Epithelial cell of proximal tubule (primary cell): ENCODE measurements around the gene MYB. TPM values are rescaled to one million over a fixed set of nuclear protein-coding genes. Genes with fewer than 3 reads are reported as not detected.

Source experiments
- DNase-seq: peaks from one replicate; pipeline ENCODE4 v3.0.0-alpha.2; 2011; ENCODE audit warnings: low read depth
- H3K4me3 ChIP-seq: 2 replicates; pipeline ENCODE4 v1.5.1; 2011; ENCODE audit warnings: low read depth, mild to moderate bottlenecking, low read length
- total RNA-seq: library from RNA; depleted of rRNA; stranded (reverse); fragments of >200 nt; gene quantifications from 2 replicates; pipeline ENCODE4 v1.2.3, GENCODE V29; 2015
- TF ChIP-seq, protein P1 (sequence below): conservative IDR thresholded peaks from 2 replicates; pipeline ENCODE4 v1.5.1; 2012; ENCODE audit warnings: low read depth, mild to moderate bottlenecking, low read length

Gene MYB
- total RNA-seq, 1 donor from 2014 or later, result 1.4 TPM

DNA sequence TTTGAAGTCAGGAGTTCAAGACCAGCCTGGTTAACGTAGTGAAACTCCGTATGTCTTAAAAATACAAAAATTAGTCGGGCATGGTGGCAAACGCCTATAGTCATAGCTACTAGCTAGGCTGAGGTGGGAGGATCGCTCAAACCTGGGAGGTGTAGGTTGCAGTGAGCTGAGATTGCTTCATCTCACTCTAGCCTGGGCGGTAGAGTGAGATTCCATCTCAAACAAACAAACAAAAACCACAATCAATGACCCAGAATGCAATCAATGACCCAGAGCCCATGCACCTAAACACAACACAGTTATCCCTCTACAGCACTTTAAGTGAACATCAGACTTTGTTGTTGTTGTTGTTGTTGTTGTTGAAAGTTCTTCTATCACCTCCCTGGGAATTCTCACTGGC is 77.9 kb downstream of the MYB start:
- H3K4me3 ChIP-seq, result no peak overlapping the region
- DNase-seq, result no peak
- TF ChIP-seq, protein P1, sequence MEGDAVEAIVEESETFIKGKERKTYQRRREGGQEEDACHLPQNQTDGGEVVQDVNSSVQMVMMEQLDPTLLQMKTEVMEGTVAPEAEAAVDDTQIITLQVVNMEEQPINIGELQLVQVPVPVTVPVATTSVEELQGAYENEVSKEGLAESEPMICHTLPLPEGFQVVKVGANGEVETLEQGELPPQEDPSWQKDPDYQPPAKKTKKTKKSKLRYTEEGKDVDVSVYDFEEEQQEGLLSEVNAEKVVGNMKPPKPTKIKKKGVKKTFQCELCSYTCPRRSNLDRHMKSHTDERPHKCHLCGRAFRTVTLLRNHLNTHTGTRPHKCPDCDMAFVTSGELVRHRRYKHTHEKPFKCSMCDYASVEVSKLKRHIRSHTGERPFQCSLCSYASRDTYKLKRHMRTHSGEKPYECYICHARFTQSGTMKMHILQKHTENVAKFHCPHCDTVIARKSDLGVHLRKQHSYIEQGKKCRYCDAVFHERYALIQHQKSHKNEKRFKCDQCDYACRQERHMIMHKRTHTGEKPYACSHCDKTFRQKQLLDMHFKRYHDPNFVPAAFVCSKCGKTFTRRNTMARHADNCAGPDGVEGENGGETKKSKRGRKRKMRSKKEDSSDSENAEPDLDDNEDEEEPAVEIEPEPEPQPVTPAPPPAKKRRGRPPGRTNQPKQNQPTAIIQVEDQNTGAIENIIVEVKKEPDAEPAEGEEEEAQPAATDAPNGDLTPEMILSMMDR, result no peak

DNA sequence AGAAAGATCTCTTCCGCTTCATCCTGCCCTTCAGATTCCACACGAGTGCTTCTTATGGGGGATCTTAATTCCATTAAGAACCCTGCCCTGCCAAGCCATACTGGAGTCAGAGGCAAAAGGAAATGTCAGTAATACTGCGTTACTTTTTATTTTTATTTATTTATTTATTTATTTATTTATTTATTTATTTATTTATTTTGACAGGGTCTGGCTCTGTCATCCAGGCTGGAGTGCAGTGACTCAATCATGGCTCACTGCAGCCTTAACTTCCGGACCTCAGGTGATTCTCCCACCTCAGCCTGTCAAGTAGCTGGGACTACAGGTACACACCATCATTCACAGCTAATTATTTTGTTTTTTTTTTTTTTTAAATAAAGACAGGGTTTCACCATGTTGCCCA is 79.5 kb downstream of the MYB start:
- no peak overlapping the region for H3K4me3 ChIP-seq
- TF ChIP-seq, protein P1, result no peak
- DNase-seq, result no peak

DNA sequence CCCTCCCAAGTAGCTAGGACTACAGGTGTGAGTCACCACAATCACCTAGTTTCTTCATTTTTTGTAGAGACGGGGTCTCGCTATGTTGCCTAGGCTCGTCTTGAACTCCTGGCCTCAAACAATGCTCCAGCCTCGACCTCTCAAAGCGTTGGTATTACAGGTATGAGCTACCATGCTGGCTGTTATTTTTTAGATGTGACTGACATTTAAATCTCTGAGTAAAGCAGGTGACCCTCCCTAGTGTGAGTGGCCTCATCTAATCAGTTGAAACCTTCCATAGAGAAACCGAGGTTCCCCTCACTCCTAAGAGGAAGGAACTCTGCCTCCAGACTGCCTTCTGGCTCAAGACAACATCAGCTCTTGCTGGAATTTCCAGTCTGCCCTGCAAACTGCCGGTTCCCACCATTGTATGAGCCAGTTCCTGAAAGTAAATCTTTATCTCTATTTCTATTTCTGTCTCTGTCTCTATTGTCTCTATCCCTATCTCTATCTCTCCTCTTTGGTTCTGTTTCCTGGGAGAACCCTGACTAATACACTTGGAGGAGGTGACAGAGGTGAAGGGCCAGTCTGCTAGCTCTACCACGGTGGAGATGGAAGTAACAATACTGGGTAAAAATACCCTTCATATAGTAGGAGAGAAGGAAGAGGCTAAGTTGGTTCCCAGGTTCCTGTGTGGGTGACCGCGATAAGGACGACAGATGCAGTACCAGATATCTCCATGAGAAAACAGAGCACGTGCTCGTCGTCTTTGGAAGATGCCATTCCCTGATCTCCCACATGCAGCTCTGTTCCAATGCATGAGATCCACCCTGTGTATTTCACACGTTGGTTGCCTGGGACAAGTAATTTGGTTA is 81.0 kb downstream of the MYB start:
- H3K4me3 ChIP-seq, result no peak overlapping the region
- DNase-seq, result no peak
- TF ChIP-seq, protein P1, result no peak

DNA sequence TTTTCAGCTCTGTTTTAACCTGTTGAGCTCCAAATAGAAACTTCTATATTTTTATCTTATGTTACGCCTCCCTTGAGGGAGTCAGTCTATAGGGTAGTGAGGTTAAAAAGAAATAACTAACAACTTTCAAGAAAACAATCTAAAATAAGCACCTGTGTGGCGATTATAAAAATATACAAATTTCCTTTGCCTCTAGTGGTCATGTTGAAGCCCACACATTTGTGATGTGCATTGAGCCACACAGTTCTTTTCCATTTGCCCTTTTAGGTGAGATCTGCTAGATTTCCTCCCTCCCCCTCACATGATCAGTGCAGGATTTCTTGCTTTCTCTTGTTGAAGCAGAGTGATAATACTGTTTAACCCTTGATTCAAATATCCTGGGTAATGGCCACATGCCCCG is 84.2 kb downstream of the MYB start:
- H3K4me3 ChIP-seq, result no peak overlapping the region
- TF ChIP-seq, protein P1, result no peak
- no peak for DNase-seq

DNA sequence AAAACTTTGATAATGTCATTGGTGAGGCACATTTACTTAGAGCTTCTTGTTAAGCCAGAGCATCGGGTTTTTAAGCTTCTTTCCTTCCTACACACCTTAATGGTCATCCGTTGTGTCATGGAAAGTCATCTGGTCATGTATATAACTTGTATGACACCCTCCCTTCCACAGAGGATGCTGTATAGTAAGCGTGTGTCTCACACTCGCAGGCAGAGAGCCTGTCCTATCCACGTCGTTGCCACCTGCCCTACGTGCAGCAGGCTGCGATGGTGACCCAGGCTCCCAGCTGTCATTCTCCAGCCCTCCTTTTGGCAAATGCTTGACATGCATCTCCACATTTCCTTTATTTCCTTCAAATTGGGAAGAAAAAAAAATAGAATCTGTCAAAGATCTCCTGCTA is 85.6 kb downstream of the MYB start:
- no peak overlapping the region for H3K4me3 ChIP-seq
- TF ChIP-seq, protein P1, result no peak
- DNase-seq, result no peak

DNA sequence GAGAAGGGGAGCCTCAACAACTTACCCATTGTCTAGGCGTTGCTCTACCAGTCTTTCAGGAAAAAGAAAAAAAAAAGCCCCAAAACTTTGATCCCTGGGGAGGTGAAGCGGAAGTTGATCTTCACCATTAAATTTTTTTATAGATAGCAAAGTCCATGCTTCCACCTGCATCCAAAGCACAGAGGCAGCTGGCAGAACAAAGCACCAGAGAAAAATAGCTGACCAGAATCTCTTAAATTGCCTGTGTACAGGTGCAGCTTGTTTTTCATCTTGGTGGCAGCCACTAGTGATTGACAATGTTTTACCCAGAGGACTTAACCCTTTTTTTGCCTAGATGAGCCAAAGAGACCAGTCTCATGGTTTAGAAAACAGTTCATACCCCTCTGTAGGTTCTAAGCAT is 86.0 kb downstream of the MYB start:
- DNase-seq, result no peak
- TF ChIP-seq, protein P1, result no peak

DNA sequence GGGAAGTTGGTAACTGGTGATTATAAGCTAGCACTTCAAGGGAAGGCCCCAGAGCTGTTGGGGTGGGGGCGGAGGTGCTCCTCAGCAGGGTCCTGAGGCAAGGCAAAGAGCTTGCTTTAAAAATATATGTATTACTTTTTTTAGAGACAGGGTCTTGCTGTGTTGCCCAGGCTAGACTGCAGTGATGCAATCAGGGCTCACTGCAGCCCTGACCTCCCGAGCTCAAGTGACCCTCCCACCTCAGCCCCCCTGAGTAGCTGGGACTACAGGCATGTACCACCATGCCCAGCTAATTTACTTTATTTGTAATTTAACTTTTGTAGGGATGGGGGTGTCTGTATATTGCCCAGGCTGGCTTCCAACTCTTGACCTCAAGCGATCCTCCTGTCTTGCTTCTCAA is 87.2 kb downstream of the MYB start:
- DNase-seq, result no peak
- TF ChIP-seq, protein P1, result no peak
- H3K4me3 ChIP-seq, result no peak overlapping the region

More for the DNA sequence above, 86.0 kb downstream of the MYB start:
- no peak overlapping the region for H3K4me3 ChIP-seq
